PC-9 (cell line): ENCODE measurements around the gene GPR42. TPM values are rescaled to one million over a fixed set of nuclear protein-coding genes. Genes with fewer than 3 reads are reported as not detected.

ENCODE experiments used
- BruUV-seq: library from RNA; stranded (reverse); fragments of 400-500 nt; replicated peaks from 2 replicates; lab custom pipeline; 2021; lab: Mats Ljungman, UMichigan
- CTCF ChIA-PET: fragments of 300-600 bp; sonication (Branson Sonifier 250); formaldehyde crosslinking; loops from one replicate; lab custom pipeline; 2022; ENCODE audit warnings: antibody characterized with exemption; lab: Charles Lee
- POLR2A ChIA-PET: fragments of 300-600 bp; sonication (Branson Sonifier 250); formaldehyde crosslinking; loops from one replicate; lab custom pipeline; 2022; ENCODE audit warnings: antibody characterized with exemption; ENCODE audit not compliant: unreplicated experiment; lab: Charles Lee
- DNase-seq, 2 experiments: peaks; one replicate each; pipeline versions ENCODE4 v3.0.0 to v3.0.0-alpha.2; 2015 to 2022; ENCODE audit warnings: mixed read lengths in 1 of 2
- H2AFZ ChIP-seq: fragments of 200-600 bp; sonication (generic); 2 replicates; pipeline ENCODE4 v1.8.1; 2017; ENCODE audit warnings: antibody characterized with exemption
- H3F3A ChIP-seq: fragments of 200-600 bp; sonication (generic); 2 replicates; pipeline ENCODE4 v1.8.1; 2017; ENCODE audit warnings: antibody characterized with exemption, mild to moderate bottlenecking, low read depth; ENCODE audit not compliant: insufficient read depth
- H3K27ac ChIP-seq: fragments of 200-600 bp; sonication (generic); 2 replicates; pipeline ENCODE4 v1.6.1; 2016; ENCODE audit warnings: mixed run types
- H3K27me3 ChIP-seq: fragments of 200-600 bp; sonication (generic); 2 replicates; pipeline ENCODE4 v1.6.1; 2016; ENCODE audit warnings: low read depth, mixed run types; ENCODE audit not compliant: insufficient read depth
- H3K36me3 ChIP-seq: fragments of 200-600 bp; sonication (generic); 2 replicates; pipeline ENCODE4 v1.6.1; 2016; ENCODE audit warnings: low read depth, mixed run types
- H3K4me1 ChIP-seq: fragments of 200-600 bp; sonication (generic); replicated peaks from 2 replicates; pipeline ENCODE4 v1.6.1; 2016; ENCODE audit warnings: mixed run types; ENCODE audit not compliant: insufficient read depth
- H3K4me2 ChIP-seq: fragments of 200-600 bp; sonication (generic); 2 replicates; pipeline ENCODE4 v1.6.1; 2017; ENCODE audit warnings: mixed run types
- H3K4me3 ChIP-seq: fragments of 200-600 bp; sonication (generic); 2 replicates; pipeline ENCODE4 v1.6.1; 2016; ENCODE audit warnings: mixed run types
- H3K79me2 ChIP-seq: fragments of 200-600 bp; sonication (generic); 2 replicates; pipeline ENCODE4 v1.6.1; 2017; ENCODE audit warnings: low read depth, mixed run types
- H3K9me2 ChIP-seq: fragments of 200-600 bp; sonication (generic); 2 replicates; pipeline ENCODE4 v1.8.1; 2017; ENCODE audit warnings: mild to moderate bottlenecking; ENCODE audit not compliant: insufficient read depth
- H3K9me3 ChIP-seq: fragments of 200-600 bp; sonication (generic); 2 replicates; pipeline ENCODE4 v1.8.1; 2016; ENCODE audit warnings: low read depth; ENCODE audit not compliant: insufficient read depth
- H4K20me1 ChIP-seq: fragments of 200-600 bp; sonication (generic); 2 replicates; pipeline ENCODE4 v1.8.1; 2017; ENCODE audit not compliant: insufficient read depth
- EZH2 ChIP-seq: fragments of 200-600 bp; sonication (generic); IDR thresholded peaks from 2 replicates; pipeline ENCODE4 v1.8.0; 2017; ENCODE audit warnings: antibody characterized with exemption, low read depth
- intact Hi-C: fragments of 100-400 bp; cut with micrococcal nuclease; formaldehyde crosslinking; loops from one replicate; pipeline ENCODE4 v1.10.0; 2022; ENCODE audit not compliant: unreplicated experiment
- total RNA-seq: library from RNA; stranded (reverse); gene quantifications from 2 replicates; pipeline ENCODE4 v1.2.3, GENCODE V29; 2021
- TF ChIP-seq, protein P1 (sequence below): fragments of 200-600 bp; sonication (generic); conservative IDR thresholded peaks from 2 replicates; pipeline ENCODE4 v1.6.1; 2017; ENCODE audit warnings: mixed run types, antibody characterized with exemption, mild to moderate bottlenecking, moderate library complexity

Gene GPR42
- total RNA-seq, 1 experiment from 2014 or later = not detected

DNA sequence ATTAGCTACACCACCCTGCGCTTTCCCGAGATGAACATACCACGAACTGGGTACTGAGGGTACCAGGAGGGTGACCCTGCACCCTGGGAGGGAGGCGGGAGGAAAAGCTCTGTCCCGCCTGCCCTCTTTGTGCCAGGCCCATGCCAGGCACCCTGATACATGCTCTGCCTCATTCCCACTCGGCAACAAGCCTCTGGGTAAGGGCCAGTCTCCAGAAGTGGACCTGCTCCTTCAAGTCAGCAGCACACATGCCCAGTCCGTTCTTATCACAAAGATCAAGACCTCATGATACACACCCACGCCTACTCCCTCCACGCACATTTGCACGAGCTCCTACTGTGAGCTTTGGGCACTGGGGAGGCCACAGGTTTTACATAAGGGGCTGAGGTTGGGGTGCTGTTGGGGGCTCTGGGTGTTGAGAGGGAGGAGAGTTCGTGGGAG lies 25.2 kb upstream of the GPR42 start:
- ChIA-PET POLR2A (no interaction called here), CTCF (no interaction called here)
- no peak for DNase-seq
- intact Hi-C loops = no loop called here
- H3K9me2 ChIP-seq = no peaks in the 10 kb centered on the region
- H3K4me1 ChIP-seq = no peaks in the 10 kb centered on the region
- TF ChIP-seq, protein P1, sequence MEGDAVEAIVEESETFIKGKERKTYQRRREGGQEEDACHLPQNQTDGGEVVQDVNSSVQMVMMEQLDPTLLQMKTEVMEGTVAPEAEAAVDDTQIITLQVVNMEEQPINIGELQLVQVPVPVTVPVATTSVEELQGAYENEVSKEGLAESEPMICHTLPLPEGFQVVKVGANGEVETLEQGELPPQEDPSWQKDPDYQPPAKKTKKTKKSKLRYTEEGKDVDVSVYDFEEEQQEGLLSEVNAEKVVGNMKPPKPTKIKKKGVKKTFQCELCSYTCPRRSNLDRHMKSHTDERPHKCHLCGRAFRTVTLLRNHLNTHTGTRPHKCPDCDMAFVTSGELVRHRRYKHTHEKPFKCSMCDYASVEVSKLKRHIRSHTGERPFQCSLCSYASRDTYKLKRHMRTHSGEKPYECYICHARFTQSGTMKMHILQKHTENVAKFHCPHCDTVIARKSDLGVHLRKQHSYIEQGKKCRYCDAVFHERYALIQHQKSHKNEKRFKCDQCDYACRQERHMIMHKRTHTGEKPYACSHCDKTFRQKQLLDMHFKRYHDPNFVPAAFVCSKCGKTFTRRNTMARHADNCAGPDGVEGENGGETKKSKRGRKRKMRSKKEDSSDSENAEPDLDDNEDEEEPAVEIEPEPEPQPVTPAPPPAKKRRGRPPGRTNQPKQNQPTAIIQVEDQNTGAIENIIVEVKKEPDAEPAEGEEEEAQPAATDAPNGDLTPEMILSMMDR = no peak
- no peak for TF ChIP-seq EZH2
- H3K4me2 ChIP-seq = no peak overlapping the region
- H3K79me2 ChIP-seq = no peaks in the 10 kb centered on the region
- H3K27me3 ChIP-seq = no peaks in the 10 kb centered on the region
- no peaks in the 10 kb centered on the region for H3K9me3 ChIP-seq
- H3F3A ChIP-seq = 0 out of 2 replicates have a peak, but pooled peaks cover 3% of the 10 kb centered on the region
- H3K36me3 ChIP-seq = 0 out of 2 replicates have a peak, but pooled peaks cover 4% of the 10 kb centered on the region
- H3K27ac ChIP-seq = no peak overlapping the region
- no TSS peak for BruUV-seq
- H4K20me1 ChIP-seq = no peaks in the 10 kb centered on the region
- H2AFZ ChIP-seq = no peak overlapping the region
- no peak overlapping the region for H3K4me3 ChIP-seq

DNA sequence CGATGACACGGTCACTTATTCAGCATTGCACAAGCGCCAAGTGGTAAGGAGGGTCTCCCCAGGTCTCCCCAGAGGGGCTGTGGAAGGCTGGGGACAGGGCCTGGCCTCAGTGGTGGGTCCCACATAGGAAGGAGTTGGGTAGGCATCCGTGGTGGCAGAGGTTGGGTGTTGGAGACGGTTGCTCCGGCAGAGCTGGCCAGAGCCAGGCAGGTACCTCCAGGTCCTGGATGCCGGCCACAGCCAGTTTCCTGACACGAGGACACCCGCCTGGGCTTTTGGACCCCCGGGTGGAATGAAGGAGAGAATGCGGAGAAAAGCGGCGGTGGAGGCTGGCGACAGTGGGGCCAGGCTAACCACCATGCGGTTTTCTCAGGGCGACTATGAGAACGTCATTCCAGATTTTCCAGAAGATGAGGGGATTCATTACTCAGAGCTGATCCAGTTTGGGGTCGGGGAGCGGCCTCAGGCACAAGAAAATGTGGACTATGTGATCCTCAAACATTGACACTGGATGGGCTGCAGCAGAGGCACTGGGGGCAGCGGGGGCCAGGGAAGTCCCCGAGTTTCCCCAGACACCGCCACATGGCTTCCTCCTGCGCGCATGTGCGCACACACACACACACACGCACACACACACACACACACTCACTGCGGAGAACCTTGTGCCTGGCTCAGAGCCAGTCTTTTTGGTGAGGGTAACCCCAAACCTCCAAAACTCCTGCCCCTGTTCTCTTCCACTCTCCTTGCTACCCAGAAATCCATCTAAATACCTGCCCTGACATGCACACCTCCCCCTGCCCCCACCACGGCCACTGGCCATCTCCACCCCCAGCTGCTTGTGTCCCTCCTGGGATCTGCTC lies 24.4 kb upstream of the GPR42 start:
- no peaks in the 10 kb centered on the region for H3K9me3 ChIP-seq
- H2AFZ ChIP-seq = no peak overlapping the region
- no peaks in the 10 kb centered on the region for H3K9me2 ChIP-seq
- H3K4me3 ChIP-seq = no peak overlapping the region
- no peaks in the 10 kb centered on the region for H3K27me3 ChIP-seq
- H3K4me1 ChIP-seq = no peaks in the 10 kb centered on the region
- H3K4me2 ChIP-seq = no peak overlapping the region
- H3K79me2 ChIP-seq = no peaks in the 10 kb centered on the region
- POLR2A ChIA-PET = no interaction called here
- TF ChIP-seq, protein P1 = no peak
- no peak for TF ChIP-seq EZH2
- BruUV-seq = TSS peak; percentile 36
- CTCF ChIA-PET = no interaction called here
- H3F3A ChIP-seq = 0 out of 2 replicates have a peak, but pooled peaks cover 3% of the 10 kb centered on the region
- no peak for DNase-seq
- 0 out of 2 replicates have a peak, but pooled peaks cover 4% of the 10 kb centered on the region for H3K36me3 ChIP-seq
- H4K20me1 ChIP-seq = no peaks in the 10 kb centered on the region
- H3K27ac ChIP-seq = no peak overlapping the region
- intact Hi-C loops = no loop called here

DNA sequence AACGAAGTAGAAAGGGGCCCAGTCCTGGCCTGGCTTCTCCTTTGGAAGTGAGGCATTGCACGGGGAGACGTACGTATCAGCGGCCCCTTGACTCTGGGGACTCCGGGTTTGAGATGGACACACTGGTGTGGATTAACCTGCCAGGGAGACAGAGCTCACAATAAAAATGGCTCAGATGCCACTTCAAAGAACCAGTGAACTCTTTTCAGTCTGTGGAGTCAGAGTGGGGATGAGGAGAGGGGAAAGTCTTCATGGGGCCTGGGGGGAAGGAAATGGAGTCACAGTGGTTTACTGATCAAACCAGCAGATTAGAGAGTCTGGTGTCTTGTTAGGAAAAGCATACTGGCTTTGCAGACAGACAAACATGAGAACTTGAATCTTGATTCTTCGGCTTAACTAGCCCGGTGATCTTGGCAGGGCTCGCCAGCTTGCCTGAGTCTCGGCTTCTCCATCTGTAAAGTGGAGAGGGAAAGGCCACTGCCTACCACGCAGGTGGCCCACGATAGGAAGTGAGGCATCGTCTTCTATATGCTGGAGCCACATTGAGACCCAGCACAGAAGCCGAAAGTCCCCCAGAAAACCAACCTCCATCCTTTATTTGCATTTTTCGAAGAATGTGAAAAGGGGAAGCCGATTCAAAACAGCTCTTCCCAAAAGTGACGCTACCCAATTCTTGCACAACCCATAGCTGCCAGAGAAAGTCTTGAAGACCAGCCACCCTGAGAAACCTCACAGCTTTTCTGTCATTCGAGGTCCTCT lies 23.5 kb upstream of the GPR42 start, which contains the start of gene FFAR1:
Gene FFAR1 (plus strand): TSS at position 732 of the 759 bp plus-strand sequence. CDS start 3,650 bp downstream, outside the sequence.
- Histone ChIP-seq H3K36me3 (0 out of 2 replicates have a peak, but pooled peaks cover 4% of the 10 kb centered on the region), H2AFZ (no peak within 1 kb of the TSS), H3K4me1 (no peaks in the 10 kb centered on the region)

More for the DNA sequence above, 23.5 kb upstream of the GPR42 start, which contains the start of gene FFAR1:
- no peaks in the 10 kb centered on the region for H3K27me3 ChIP-seq
- CTCF ChIA-PET = no interaction called here
- POLR2A ChIA-PET = no interaction called here
- H4K20me1 ChIP-seq = no peaks in the 10 kb centered on the region
- no peaks in the 10 kb centered on the region for H3K9me2 ChIP-seq
- DNase-seq = no peak
- H3K79me2 ChIP-seq = no peaks in the 10 kb centered on the region
- no peaks in the 10 kb centered on the region for H3K9me3 ChIP-seq
- intact Hi-C loops = no loop called here
- no peak within 1 kb of the TSS for H3K4me3 ChIP-seq
- no TSS peak for BruUV-seq
- H3K27ac ChIP-seq = no peak within 1 kb of the TSS
- H3K4me2 ChIP-seq = no peak within 1 kb of the TSS
- 0 out of 2 replicates have a peak, but pooled peaks cover 3% of the 10 kb centered on the region for H3F3A ChIP-seq
- TF ChIP-seq, protein P1 = no peak
- no peak for TF ChIP-seq EZH2
